ENCODE results near the gene MBOAT2.

The MBOAT2 gene

GRCh38 chr2:8805278-8806210 is 197.9 kb downstream of the MBOAT2 start:
- no peak for DNase-seq

GRCh38 chr2:8803658-8804379 is 199.7 kb downstream of the MBOAT2 start:
- no peak for DNase-seq

GRCh38 chr2:8802741-8803140 is 200.7 kb downstream of the MBOAT2 start:
- no peak for DNase-seq
